ENCODE results near the gene TTC9B.
A peak's percentile ranks its signal among the peaks of the same experiment; 100 is the strongest.
"Not testable (repeated sequence)": the region's sequence is repeated elsewhere in the genome, so short reads cannot be mapped to it uniquely, and the experiment has no call there.

Gene TTC9B

DNA sequence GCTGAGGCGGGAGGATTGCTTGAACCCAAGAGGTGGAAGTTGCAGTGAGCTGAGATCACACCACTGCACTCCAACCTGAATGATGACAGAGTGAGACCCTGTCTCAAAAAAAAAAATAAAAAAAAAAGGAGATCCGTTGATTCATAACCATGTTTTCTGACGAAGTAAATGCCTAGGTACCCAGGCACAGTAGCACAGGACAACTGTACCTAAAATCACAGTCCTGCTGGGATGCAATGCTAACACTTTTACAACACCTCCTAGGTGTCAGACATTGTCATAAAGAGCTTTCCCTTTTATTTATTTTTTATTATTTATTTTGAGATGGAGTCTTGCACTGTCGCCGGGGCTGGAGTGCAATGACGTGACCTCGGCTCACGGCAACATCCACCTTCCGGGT is 2.5 kb upstream of the TTC9B start:
- TF ChIP-seq, protein P1, sequence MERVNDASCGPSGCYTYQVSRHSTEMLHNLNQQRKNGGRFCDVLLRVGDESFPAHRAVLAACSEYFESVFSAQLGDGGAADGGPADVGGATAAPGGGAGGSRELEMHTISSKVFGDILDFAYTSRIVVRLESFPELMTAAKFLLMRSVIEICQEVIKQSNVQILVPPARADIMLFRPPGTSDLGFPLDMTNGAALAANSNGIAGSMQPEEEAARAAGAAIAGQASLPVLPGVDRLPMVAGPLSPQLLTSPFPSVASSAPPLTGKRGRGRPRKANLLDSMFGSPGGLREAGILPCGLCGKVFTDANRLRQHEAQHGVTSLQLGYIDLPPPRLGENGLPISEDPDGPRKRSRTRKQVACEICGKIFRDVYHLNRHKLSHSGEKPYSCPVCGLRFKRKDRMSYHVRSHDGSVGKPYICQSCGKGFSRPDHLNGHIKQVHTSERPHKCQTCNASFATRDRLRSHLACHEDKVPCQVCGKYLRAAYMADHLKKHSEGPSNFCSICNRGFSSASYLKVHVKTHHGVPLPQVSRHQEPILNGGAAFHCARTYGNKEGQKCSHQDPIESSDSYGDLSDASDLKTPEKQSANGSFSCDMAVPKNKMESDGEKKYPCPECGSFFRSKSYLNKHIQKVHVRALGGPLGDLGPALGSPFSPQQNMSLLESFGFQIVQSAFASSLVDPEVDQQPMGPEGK (CRISPR knock-in tag; IDR thresholded peaks at IDR 0.05; ENCODE audit: borderline replicate concordance), result no peak
- TF ChIP-seq TOX (CRISPR knock-in tag; IDR thresholded peaks at IDR 0.05; ENCODE audit: borderline replicate concordance) (no peak), PPARA (CRISPR knock-in tag; IDR thresholded peaks at IDR 0.05; ENCODE audit: borderline replicate concordance) (no peak), SNAI2 (CRISPR knock-in tag; IDR thresholded peaks at IDR 0.05) (no peak), CSDC2 (CRISPR knock-in tag; IDR thresholded peaks at IDR 0.05) (no peak), TCF4 (CRISPR knock-in tag; IDR thresholded peaks at IDR 0.05; ENCODE audit: borderline replicate concordance) (no peak), GLIS3 (CRISPR knock-in tag; IDR thresholded peaks at IDR 0.05) (no peak), ISL1 (CRISPR knock-in tag; IDR thresholded peaks at IDR 0.05) (no peak), ARNTL (CRISPR knock-in tag; IDR thresholded peaks at IDR 0.05; ENCODE audit: borderline replicate concordance, low read depth) (no peak), ZFP3 (CRISPR knock-in tag; IDR thresholded peaks at IDR 0.05) (no peak), OSR1 (CRISPR knock-in tag; IDR thresholded peaks at IDR 0.05) (no peak), RARB (CRISPR knock-in tag; IDR thresholded peaks at IDR 0.05) (no peak), BACH2 (CRISPR knock-in tag; IDR thresholded peaks at IDR 0.05; ENCODE audit: borderline replicate concordance) (no peak), ZC3H10 (CRISPR knock-in tag; IDR thresholded peaks at IDR 0.05) (no peak), ZFP30 (CRISPR knock-in tag; IDR thresholded peaks at IDR 0.05) (no peak), ESRRG (CRISPR knock-in tag; IDR thresholded peaks at IDR 0.05) (no peak)
- TF ChIP-seq, protein P2, sequence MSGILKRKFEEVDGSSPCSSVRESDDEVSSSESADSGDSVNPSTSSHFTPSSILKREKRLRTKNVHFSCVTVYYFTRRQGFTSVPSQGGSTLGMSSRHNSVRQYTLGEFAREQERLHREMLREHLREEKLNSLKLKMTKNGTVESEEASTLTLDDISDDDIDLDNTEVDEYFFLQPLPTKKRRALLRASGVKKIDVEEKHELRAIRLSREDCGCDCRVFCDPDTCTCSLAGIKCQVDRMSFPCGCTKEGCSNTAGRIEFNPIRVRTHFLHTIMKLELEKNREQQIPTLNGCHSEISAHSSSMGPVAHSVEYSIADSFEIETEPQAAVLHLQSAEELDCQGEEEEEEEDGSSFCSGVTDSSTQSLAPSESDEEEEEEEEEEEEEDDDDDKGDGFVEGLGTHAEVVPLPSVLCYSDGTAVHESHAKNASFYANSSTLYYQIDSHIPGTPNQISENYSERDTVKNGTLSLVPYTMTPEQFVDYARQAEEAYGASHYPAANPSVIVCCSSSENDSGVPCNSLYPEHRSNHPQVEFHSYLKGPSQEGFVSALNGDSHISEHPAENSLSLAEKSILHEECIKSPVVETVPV (CRISPR knock-in tag; IDR thresholded peaks at IDR 0.05), result no peak
- TF ChIP-seq, protein P3, sequence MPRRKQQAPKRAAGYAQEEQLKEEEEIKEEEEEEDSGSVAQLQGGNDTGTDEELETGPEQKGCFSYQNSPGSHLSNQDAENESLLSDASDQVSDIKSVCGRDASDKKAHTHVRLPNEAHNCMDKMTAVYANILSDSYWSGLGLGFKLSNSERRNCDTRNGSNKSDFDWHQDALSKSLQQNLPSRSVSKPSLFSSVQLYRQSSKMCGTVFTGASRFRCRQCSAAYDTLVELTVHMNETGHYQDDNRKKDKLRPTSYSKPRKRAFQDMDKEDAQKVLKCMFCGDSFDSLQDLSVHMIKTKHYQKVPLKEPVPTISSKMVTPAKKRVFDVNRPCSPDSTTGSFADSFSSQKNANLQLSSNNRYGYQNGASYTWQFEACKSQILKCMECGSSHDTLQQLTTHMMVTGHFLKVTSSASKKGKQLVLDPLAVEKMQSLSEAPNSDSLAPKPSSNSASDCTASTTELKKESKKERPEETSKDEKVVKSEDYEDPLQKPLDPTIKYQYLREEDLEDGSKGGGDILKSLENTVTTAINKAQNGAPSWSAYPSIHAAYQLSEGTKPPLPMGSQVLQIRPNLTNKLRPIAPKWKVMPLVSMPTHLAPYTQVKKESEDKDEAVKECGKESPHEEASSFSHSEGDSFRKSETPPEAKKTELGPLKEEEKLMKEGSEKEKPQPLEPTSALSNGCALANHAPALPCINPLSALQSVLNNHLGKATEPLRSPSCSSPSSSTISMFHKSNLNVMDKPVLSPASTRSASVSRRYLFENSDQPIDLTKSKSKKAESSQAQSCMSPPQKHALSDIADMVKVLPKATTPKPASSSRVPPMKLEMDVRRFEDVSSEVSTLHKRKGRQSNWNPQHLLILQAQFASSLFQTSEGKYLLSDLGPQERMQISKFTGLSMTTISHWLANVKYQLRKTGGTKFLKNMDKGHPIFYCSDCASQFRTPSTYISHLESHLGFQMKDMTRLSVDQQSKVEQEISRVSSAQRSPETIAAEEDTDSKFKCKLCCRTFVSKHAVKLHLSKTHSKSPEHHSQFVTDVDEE (CRISPR knock-in tag; IDR thresholded peaks at IDR 0.05), result no peak
- TF ChIP-seq, protein P4, sequence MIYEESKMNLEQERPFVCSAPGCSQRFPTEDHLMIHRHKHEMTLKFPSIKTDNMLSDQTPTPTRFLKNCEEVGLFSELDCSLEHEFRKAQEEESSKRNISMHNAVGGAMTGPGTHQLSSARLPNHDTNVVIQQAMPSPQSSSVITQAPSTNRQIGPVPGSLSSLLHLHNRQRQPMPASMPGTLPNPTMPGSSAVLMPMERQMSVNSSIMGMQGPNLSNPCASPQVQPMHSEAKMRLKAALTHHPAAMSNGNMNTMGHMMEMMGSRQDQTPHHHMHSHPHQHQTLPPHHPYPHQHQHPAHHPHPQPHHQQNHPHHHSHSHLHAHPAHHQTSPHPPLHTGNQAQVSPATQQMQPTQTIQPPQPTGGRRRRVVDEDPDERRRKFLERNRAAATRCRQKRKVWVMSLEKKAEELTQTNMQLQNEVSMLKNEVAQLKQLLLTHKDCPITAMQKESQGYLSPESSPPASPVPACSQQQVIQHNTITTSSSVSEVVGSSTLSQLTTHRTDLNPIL (CRISPR knock-in tag; IDR thresholded peaks at IDR 0.05; ENCODE audit: low read depth), result no peak
- no peak for ATAC-seq

DNA sequence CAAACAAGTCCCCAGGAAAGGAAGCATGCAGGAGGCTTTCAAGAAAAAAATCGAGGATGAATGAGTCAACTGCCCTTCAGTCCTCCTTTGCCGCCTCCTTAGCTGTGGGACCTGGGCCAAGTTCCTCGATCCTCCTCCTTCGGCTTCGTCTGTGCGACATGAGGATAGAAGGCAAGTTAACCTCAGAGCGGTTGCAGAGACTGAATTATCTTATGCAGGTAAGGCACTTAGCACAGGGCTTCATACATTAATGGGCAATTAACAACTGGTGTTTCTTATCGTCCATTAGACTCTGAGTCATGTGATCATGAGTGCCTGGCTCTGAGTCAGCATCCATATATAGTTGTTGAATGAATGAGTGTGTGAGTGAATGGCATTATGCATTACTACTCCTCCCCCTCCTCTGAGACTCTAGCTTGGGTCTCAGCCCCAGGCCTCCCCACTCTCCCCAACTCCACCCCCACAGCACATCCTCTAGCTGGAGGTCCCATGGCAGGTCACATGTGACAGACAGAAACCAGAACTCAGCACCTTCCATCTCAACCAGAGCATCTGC is 1.6 kb upstream of the TTC9B start:
- ATAC-seq, result peak; percentile 40
- TF ChIP-seq, protein P3 (CRISPR knock-in tag; IDR thresholded peaks at IDR 0.05), result no peak
- no peak for TF ChIP-seq ZNF70 (CRISPR knock-in tag; IDR thresholded peaks at IDR 0.05)
- peak; percentile 33 for TF ChIP-seq ISL1 (CRISPR knock-in tag; IDR thresholded peaks at IDR 0.05)
- no peak for TF ChIP-seq ESRRG (CRISPR knock-in tag; IDR thresholded peaks at IDR 0.05)
- no peak for TF ChIP-seq BACH2 (CRISPR knock-in tag; IDR thresholded peaks at IDR 0.05; ENCODE audit: borderline replicate concordance)

DNA sequence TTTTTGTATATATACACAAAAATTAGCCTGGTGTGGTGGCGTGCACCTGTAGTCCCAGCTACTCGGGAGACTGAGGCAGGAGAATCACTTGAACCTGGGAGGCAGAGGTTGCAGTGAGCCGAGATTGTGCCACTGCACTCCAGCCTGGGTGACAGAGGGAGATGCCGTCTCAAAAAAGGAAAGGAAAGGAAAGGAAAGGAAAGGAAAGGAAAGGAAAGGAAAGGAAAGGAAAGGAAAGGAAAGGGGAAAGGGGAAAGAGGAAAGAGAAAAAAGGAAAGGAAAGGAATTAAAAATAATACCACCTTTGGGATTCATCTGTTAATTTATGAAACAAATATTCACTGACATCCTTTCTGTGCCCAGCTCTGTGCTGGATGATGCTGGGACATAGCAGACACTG is 845 bp upstream of the TTC9B start:
- ATAC-seq, result not testable (repeated sequence)
